ENCODE results near the gene YWHAG. TPM values are rescaled to one million over a fixed set of nuclear protein-coding genes. Genes with fewer than 3 reads are reported as not detected.
A peak's percentile ranks its signal among the peaks of the same experiment; 100 is the strongest.

Gene YWHAG
- total and polyA plus RNA-seq, 9 of the 15 experiments (the other 6 are each of a cell fraction or from before 2014, with no cell fraction given): 30.4 to 246 (median 94.5) TPM

GRCh38 chr7:76397409-76398183, 38.8 kb upstream of the YWHAG start (continued):
- peak; percentile 51; the same call in 1 of the 2 replicates for TF ChIP-seq ZKSCAN1 (IDR thresholded peaks at IDR 0.05; ENCODE audit: low read depth, low read length)
- TF ChIP-seq ETS2 (tag; IDR thresholded peaks at IDR 0.05; ENCODE audit: borderline replicate concordance, poor library complexity, severe bottlenecking): no peak
- peak; percentile 64 for TF ChIP-seq USF1 (CRISPR knock-in tag; IDR thresholded peaks at IDR 0.05)
- no peak for TF ChIP-seq ATF2 (CRISPR knock-in tag; IDR thresholded peaks at IDR 0.05)
- TF ChIP-seq MAZ (CRISPR knock-in tag; conservative IDR thresholded peaks at IDR 0.05 in 1 of 2, IDR thresholded peaks at IDR 0.05 in 1 of 2): peak; percentile 90; a peak in 3 of 4 replicates
- no peak for TF ChIP-seq HMBOX1 (IDR thresholded peaks at IDR 0.05)
- TF ChIP-seq ZNF740 (CRISPR knock-in tag; IDR thresholded peaks at IDR 0.05): no peak
- TF ChIP-seq ZNF740 (tag; IDR thresholded peaks at IDR 0.05): no peak
- peak; percentile 81 for TF ChIP-seq SMAD4 (CRISPR knock-in tag; conservative IDR thresholded peaks at IDR 0.05)
- TF ChIP-seq ZBTB1 (CRISPR knock-in tag; IDR thresholded peaks at IDR 0.05; ENCODE audit: borderline replicate concordance, low read depth): no peak
- no peak for TF ChIP-seq ZNF263 (CRISPR knock-in tag; IDR thresholded peaks at IDR 0.05; ENCODE audit: borderline replicate concordance)
- peak; percentile 79 for TF ChIP-seq THAP12 (CRISPR knock-in tag; IDR thresholded peaks at IDR 0.05)
- peak; percentile 90 for TF ChIP-seq CXXC5 (CRISPR knock-in tag; IDR thresholded peaks at IDR 0.05)
- TF ChIP-seq TEAD4 (IDR thresholded peaks at IDR 0.05; ENCODE audit: low read length): peak; percentile 17; the same call in 1 of the 2 replicates
- TF ChIP-seq TEAD4 (CRISPR knock-in tag; IDR thresholded peaks at IDR 0.05; ENCODE audit: borderline replicate concordance): no peak
- TF ChIP-seq UBTF (IDR thresholded peaks at IDR 0.05; ENCODE audit: borderline replicate concordance in 1 of 2, low read depth in 2 of 2, low read length in 2 of 2): peak in 1 of 2 experiments; percentile 55; a peak in 1 of 4 replicates
- TF ChIP-seq GATAD2B (IDR thresholded peaks at IDR 0.05; ENCODE audit: borderline replicate concordance): no peak
